Measurements from ENCODE around the gene ANKS1A.

GRCh38 chr6:35124356-35124755, 235.3 kb downstream of the ANKS1A start:
- TF ChIP-seq CTCF (IDR thresholded peaks at IDR 0.05; ENCODE audit: low read length) (no peak), EZH2 (optimal IDR thresholded peaks at IDR 0.05; ENCODE audit: low read depth, low read length) (no peak)

Data from MM.1S (cell line).